DMS 273 treated with DMSO at 0.1 percent for 48 hours (cell line): Measurements from ENCODE around the gene PRELID3B.
"Not testable (repeated sequence)": the region's sequence is repeated elsewhere in the genome, so short reads cannot be mapped to it uniquely, and the experiment has no call there.

ENCODE experiments used
- DNase-seq: peaks from one replicate; lab custom pipeline; 2025; lab: John Stamatoyannopoulos, UW

Gene PRELID3B

GRCh38 chr20:59048681-59049030, 6.1 kb upstream of the PRELID3B start:
- no peak for DNase-seq

- DNase-seq = no peak
These were observed 5.5 kb upstream of the PRELID3B start for GRCh38 chr20:59047938-59048680.

GRCh38 chr20:59046862-59047261, 4.3 kb upstream of the PRELID3B start:
- DNase-seq = no peak

GRCh38 chr20:59044796-59045195, 2.2 kb upstream of the PRELID3B start:
- DNase-seq = no peak

GRCh38 chr20:59044295-59044694, 1.7 kb upstream of the PRELID3B start:
- DNase-seq = no peak

- DNase-seq = no peak
These were observed 1.1 kb upstream of the PRELID3B start for GRCh38 chr20:59043698-59044097.

- DNase-seq = peak; percentile 53
These were observed 428 bp upstream of the PRELID3B start for GRCh38 chr20:59042796-59043631.

- not testable (repeated sequence) for DNase-seq
These were observed 1.1 kb downstream of the PRELID3B start for GRCh38 chr20:59041487-59041886.

GRCh38 chr20:59040667-59041066, 1.9 kb downstream of the PRELID3B start:
- DNase-seq = no peak

- DNase-seq = no peak
These were observed 3.4 kb downstream of the PRELID3B start for GRCh38 chr20:59039233-59039632.

GRCh38 chr20:59037386-59037785, 5.2 kb downstream of the PRELID3B start:
- no peak for DNase-seq

GRCh38 chr20:59035381-59035780, 7.2 kb downstream of the PRELID3B start:
- DNase-seq = no peak

- DNase-seq = no peak
These were observed 8.9 kb downstream of the PRELID3B start for GRCh38 chr20:59033616-59034165.

- no peak for DNase-seq
These were observed 9.5 kb downstream of the PRELID3B start for GRCh38 chr20:59033093-59033492.

GRCh38 chr20:59032713-59033059, 9.9 kb downstream of the PRELID3B start:
- DNase-seq = peak; percentile 80

GRCh38 chr20:59032023-59032712, 10.4 kb downstream of the PRELID3B start, which contains the start of gene ATP5F1E:
Gene ATP5F1E (minus strand): TSS chr20:59032335. CDS start chr20:59032251, 84 bp downstream.
- peak; percentile 91 for DNase-seq

- DNase-seq = no peak
These were observed 11.0 kb downstream of the PRELID3B start for GRCh38 chr20:59031564-59032022.

- no peak for DNase-seq
These were observed 11.5 kb downstream of the PRELID3B start for GRCh38 chr20:59030911-59031563.

GRCh38 chr20:59028812-59029211, 13.8 kb downstream of the PRELID3B start:
- no peak for DNase-seq

- DNase-seq = no peak
These were observed 14.8 kb downstream of the PRELID3B start for GRCh38 chr20:59027741-59028320.
